GM12878 (cell line): ENCODE data around the gene CRTC1.

ENCODE experiments used
- CEBPB ChIP-seq, 2 experiments: fragments of 150-350 bp in 1 of 2; IDR thresholded peaks; 2 replicates each; pipeline ENCODE4 v1.6.1; 2012 to 2014; ENCODE audit warnings: low read depth in 2 of 2, low read length in 2 of 2, borderline replicate concordance in 1 of 2, inconsistent platforms in 1 of 2
- DPF2 ChIP-seq: fragments of 450-650 bp; IDR thresholded peaks from 2 replicates; pipeline ENCODE4 v1.6.1; 2017; ENCODE audit warnings: mild to moderate bottlenecking
- EP300 ChIP-seq, 2 experiments: fragments of 150-350 bp in 1 of 2; IDR thresholded peaks; 2 replicates each; pipeline ENCODE4 v1.6.1; 2011 to 2012; ENCODE audit warnings: low read depth in 2 of 2, low read length in 2 of 2, borderline replicate concordance in 1 of 2, improper control_type of control experiment in 1 of 2, inconsistent platforms in 1 of 2; ENCODE audit not compliant: control insufficient read depth in 1 of 2
- EZH2 ChIP-seq: IDR thresholded peaks from 2 replicates; pipeline ENCODE4 v1.6.1; 2012; ENCODE audit warnings: low read depth, mild to moderate bottlenecking, control low read depth, inconsistent platforms, low read length, borderline replicate concordance; ENCODE audit not compliant: control insufficient read depth
- HCFC1 ChIP-seq: fragments of 150-350 bp; IDR thresholded peaks from 2 replicates; pipeline ENCODE4 v1.6.1; 2014; ENCODE audit warnings: low read length
- NFYB ChIP-seq: IDR thresholded peaks from 2 replicates; pipeline ENCODE4 v1.6.1; 2011; ENCODE audit warnings: low read depth, mild to moderate bottlenecking, low read length, improper control_type of control experiment, moderate library complexity; ENCODE audit not compliant: insufficient read depth
- NR2C2 ChIP-seq: IDR thresholded peaks from 2 replicates; pipeline ENCODE4 v1.6.1; 2011; ENCODE audit warnings: borderline replicate concordance, low read depth; ENCODE audit not compliant: control insufficient read depth, insufficient read length
- PAX8 ChIP-seq: fragments of 450-650 bp; IDR thresholded peaks from 2 replicates; pipeline ENCODE4 v1.6.1; 2017; ENCODE audit warnings: mild to moderate bottlenecking, moderate library complexity
- POLR2A ChIP-seq: IDR thresholded peaks from 2 replicates; pipeline ENCODE4 v1.6.1; 2011; ENCODE audit warnings: low read depth, mild to moderate bottlenecking, low read length
- RELA ChIP-seq: fragments of 450-650 bp; IDR thresholded peaks from 2 replicates; pipeline ENCODE4 v1.8.0; 2014; ENCODE audit warnings: borderline replicate concordance; ENCODE audit not compliant: partially characterized antibody
- SIN3A ChIP-seq: IDR thresholded peaks from 2 replicates; pipeline ENCODE4 v1.6.1; 2012; ENCODE audit warnings: low read depth, low read length, improper control_type of control experiment
- ZNF274 ChIP-seq: IDR thresholded peaks from one replicate; pipeline ENCODE4 v1.8.0; 2011; ENCODE audit not compliant: insufficient read length, insufficient read depth
- TF ChIP-seq, protein P1 (sequence below), 3 experiments: IDR thresholded peaks in 2 of 3; conservative IDR thresholded peaks in 1 of 3; 2 replicates each; pipeline ENCODE4 v1.5.1; 2011; ENCODE audit warnings: low read depth in 3 of 3, low read length in 3 of 3, mild to moderate bottlenecking in 3 of 3, control low read depth in 2 of 3, moderate library complexity in 2 of 3, inconsistent platforms in 1 of 3, mixed read lengths in 1 of 3; ENCODE audit not compliant: control insufficient read depth in 2 of 3, insufficient read depth in 1 of 3; ENCODE audit errors: extremely low read depth in 1 of 3
- TF ChIP-seq, protein P2 (sequence below): IDR thresholded peaks from 2 replicates; pipeline ENCODE4 v1.6.1; 2012; ENCODE audit warnings: low read depth, low read length, improper control_type of control experiment

DNA sequence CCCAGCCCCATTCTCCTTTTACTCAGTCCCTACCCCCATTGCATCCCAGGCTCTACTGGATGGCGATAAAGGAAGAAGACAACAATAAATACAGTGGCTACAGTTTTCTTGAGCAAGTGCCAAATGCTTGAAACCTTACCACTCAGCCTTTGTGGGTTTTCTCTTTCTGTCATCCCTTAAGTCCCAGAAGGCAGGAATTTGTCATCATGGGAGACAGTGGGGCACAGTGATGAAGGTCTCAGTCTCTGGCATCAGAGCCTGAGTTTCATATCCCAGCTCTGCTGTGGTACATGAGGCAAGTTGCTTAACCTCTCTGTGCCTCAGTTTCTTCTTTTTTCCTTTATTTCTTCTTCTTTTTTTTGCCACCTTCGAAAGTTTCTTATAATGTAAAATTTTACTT lies 112.8 kb downstream of the CRTC1 start:
- no peak for TF ChIP-seq POLR2A
- TF ChIP-seq, protein P1, sequence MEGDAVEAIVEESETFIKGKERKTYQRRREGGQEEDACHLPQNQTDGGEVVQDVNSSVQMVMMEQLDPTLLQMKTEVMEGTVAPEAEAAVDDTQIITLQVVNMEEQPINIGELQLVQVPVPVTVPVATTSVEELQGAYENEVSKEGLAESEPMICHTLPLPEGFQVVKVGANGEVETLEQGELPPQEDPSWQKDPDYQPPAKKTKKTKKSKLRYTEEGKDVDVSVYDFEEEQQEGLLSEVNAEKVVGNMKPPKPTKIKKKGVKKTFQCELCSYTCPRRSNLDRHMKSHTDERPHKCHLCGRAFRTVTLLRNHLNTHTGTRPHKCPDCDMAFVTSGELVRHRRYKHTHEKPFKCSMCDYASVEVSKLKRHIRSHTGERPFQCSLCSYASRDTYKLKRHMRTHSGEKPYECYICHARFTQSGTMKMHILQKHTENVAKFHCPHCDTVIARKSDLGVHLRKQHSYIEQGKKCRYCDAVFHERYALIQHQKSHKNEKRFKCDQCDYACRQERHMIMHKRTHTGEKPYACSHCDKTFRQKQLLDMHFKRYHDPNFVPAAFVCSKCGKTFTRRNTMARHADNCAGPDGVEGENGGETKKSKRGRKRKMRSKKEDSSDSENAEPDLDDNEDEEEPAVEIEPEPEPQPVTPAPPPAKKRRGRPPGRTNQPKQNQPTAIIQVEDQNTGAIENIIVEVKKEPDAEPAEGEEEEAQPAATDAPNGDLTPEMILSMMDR (IDR thresholded peaks at IDR 0.05 in 2 of 3, conservative IDR thresholded peaks at IDR 0.05 in 1 of 3; ENCODE audit: control insufficient read depth in 2 of 3, extremely low read depth in 1 of 3, insufficient read depth in 1 of 3, low read depth in 3 of 3, low read length in 3 of 3), result no peak
- no peak for TF ChIP-seq ZNF274
- TF ChIP-seq EZH2, result no peak
- no peak for TF ChIP-seq HCFC1
- TF ChIP-seq SIN3A, result no peak
- no peak for TF ChIP-seq CEBPB (IDR thresholded peaks at IDR 0.05; ENCODE audit: borderline replicate concordance in 1 of 2, low read depth in 2 of 2, low read length in 2 of 2)
- TF ChIP-seq DPF2, result no peak
- TF ChIP-seq RELA, result no peak
- no peak for TF ChIP-seq NR2C2
- no peak for TF ChIP-seq EP300 (IDR thresholded peaks at IDR 0.05; ENCODE audit: borderline replicate concordance in 1 of 2, control insufficient read depth in 1 of 2, low read depth in 2 of 2, low read length in 2 of 2)
- TF ChIP-seq, protein P2, sequence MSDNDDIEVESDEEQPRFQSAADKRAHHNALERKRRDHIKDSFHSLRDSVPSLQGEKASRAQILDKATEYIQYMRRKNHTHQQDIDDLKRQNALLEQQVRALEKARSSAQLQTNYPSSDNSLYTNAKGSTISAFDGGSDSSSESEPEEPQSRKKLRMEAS, result no peak
- no peak for TF ChIP-seq NFYB
- TF ChIP-seq PAX8, result no peak
